Stimulated activated CD4-positive, alpha-beta T cell treated with anti-CD3 and anti-CD28 coated beads, Interleukin-2, amount 100 ng/mL, for 24 hours (primary cell): ENCODE results near the gene CD209.
"Not testable (repeated sequence)": the region's sequence is repeated elsewhere in the genome, so short reads cannot be mapped to it uniquely, and the experiment has no call there.

ENCODE experiments used
- DNase-seq, 2 donors: peaks; one replicate each; pipeline ENCODE4 v3.0.0-alpha.2; 2020

The CD209 gene, protein sequence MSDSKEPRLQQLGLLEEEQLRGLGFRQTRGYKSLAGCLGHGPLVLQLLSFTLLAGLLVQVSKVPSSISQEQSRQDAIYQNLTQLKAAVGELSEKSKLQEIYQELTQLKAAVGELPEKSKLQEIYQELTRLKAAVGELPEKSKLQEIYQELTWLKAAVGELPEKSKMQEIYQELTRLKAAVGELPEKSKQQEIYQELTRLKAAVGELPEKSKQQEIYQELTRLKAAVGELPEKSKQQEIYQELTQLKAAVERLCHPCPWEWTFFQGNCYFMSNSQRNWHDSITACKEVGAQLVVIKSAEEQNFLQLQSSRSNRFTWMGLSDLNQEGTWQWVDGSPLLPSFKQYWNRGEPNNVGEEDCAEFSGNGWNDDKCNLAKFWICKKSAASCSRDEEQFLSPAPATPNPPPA

GRCh38 chr19:7746903-7747884, at the start of gene CD209:
Gene CD209 (minus strand): TSS chr19:7747534. CDS start chr19:7747511, 23 bp downstream.
- DNase-seq: no peak

GRCh38 chr19:7795555-7796161, 48.3 kb upstream of the CD209 start:
- no peak for DNase-seq

- no peak for DNase-seq
Measured at GRCh38 chr19:7793493-7793892, 46.2 kb upstream of the CD209 start.

GRCh38 chr19:7792701-7793100, 45.4 kb upstream of the CD209 start:
- not testable (repeated sequence) for DNase-seq

DNA sequence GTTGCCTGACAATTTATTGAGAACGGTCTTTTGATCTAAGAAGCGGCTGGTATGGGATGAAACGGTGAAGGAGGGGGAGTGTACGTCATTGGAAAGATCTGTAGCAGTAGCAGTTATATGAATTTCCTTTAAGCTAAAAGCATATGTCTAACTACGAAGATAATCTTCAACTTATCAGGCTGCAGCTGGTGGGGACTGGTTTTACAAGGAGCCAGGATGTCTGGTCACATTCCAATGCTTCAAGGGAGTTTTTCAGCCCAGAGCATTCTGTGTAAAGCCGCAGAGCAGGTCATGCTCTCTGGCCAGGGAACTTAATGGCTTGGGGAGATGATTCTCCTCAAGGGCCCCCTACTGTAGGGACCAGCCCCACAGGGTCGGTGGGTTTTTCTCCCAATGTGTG, 44.9 kb upstream of the CD209 start:
- no peak for DNase-seq

- DNase-seq: no peak
Measured at GRCh38 chr19:7790416-7790815, 43.1 kb upstream of the CD209 start.

- DNase-seq: peak; percentile 34 to 39
Measured at GRCh38 chr19:7789447-7789846, 42.1 kb upstream of the CD209 start.

GRCh38 chr19:7788933-7789323, 41.6 kb upstream of the CD209 start:
- DNase-seq: no peak

DNA sequence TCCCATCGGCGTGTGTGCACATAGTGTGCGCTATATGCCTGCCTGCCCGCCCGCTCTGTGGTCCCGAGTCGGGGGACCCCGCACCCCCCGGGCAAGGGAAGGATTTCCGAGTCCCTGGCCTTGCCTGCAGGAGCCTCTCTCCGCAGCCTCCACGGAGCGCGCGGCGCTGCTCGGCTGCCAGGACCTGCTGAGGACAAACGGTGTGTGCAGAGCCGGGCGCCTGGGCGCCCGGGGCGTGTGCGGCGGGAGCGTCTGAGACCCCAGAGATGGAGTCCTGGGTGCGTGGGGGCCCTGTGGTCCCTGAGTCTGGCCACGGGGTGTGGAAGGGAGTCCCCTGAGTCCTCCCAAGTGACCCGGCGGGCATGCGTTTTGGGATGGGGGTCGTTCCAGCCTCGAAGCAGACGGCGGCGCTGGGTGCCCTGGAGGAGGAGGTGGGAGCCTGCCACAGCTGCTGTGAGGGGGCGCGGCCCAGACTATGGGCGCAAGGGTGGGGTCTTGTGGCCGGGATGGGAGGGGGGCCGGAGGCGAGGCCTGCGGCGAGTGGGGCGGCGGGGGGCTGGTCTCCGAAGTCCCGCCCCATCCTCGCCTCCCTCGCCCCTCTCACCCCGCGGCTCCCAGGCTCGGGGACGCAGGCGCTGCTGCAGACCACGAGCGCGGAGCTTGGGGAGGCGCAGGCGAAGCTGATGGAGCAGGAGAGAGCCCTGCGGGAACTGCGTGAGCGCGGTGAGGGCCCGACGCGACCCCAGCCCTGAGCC, 41.0 kb upstream of the CD209 start:
- DNase-seq: no peak

DNA sequence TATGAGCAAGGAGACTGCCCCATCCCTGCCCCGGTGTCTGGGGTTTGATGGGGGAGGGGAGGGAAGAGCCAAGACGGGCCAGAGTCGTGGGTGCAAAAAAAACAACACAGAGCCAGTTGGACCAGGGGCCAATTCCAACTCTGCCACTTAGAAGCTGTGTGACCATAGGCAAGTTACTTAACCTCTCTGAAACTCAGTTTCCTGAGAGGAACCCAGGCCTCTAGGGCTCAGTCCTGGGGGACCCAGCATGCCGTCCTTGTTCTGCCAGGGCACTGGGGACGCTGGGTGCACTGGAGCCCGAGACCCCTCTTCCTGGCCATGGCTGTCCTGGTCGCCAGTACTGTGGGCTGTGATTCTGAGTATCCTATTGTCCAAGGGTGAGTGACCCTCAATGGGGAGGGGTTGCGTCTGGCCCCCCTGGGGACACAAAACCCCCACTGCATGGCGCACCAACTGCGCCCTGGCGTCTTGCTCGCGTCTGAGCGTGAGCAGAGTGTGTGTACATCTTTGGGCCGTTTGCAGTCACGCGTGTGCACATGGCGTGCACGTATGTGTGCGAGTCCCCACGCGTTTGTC, 40.4 kb upstream of the CD209 start:
- no peak for DNase-seq

GRCh38 chr19:7787141-7787540, 39.8 kb upstream of the CD209 start:
- no peak for DNase-seq

GRCh38 chr19:7784856-7785255, 37.5 kb upstream of the CD209 start:
- DNase-seq: no peak

DNA sequence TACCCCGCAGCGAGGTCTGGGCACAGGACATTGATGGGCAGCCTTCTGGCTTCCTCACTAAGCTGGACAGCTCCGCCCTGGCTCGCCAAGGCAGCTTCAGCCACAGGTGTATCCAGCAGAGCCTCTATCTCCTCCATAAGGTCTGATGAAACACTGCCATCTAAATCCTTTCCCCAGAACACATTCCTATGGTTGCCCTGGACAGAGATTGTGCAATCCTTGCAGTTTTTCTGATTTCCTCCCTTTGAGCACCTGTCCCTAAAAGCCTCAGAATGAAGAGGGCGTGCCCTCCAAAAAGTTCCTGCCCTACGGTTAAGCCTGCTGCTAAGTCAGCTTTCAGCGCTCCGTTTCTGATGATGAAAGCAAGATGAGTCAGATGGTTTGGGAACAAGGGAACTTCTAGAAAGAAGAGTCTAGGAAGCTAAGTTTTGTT, 36.7 kb upstream of the CD209 start:
- no peak for DNase-seq

DNA sequence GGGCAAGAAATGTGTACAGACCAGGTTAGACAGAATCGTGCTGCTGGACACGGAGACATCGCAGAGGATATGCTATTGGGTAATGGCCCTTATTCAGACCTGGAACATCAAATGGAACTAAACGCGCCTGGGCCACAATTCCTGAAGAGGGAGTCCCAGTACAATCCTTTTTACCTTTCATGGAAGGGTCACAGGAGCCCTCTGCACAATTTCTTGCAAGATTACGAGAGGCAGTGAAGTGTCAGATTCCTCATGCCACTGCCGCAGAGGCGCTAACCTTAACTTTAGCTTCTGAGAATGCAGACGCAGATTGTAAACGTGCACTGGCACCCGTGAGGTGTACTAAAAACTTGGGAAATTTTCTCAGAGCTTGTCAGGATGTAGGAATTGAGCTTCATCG, 33.8 kb upstream of the CD209 start:
- no peak for DNase-seq

GRCh38 chr19:7779631-7780486, 32.5 kb upstream of the CD209 start:
- no peak for DNase-seq

DNA sequence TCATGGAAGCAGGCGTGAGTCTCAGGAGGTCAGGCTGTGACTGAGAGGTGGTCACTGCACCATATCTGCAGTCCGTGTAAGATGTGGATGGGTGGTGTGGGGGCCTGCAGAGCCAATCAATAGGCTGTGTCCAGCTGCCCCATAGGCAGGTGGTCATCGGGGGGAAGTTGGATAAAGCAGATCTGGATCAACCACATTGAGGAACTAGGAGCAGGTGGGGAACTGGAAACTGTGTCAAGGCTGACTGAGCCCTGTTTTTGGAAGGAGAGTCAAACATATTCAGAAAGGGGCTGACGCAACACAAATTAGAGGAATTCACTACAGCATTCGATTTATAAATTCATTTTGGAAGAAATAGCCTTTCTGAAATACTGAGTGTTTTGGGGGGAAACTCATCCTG, 30.7 kb upstream of the CD209 start:
- DNase-seq: no peak

- DNase-seq: no peak
Measured at GRCh38 chr19:7775761-7776160, 28.4 kb upstream of the CD209 start.

GRCh38 chr19:7773841-7774240, 26.5 kb upstream of the CD209 start:
- no peak for DNase-seq

DNA sequence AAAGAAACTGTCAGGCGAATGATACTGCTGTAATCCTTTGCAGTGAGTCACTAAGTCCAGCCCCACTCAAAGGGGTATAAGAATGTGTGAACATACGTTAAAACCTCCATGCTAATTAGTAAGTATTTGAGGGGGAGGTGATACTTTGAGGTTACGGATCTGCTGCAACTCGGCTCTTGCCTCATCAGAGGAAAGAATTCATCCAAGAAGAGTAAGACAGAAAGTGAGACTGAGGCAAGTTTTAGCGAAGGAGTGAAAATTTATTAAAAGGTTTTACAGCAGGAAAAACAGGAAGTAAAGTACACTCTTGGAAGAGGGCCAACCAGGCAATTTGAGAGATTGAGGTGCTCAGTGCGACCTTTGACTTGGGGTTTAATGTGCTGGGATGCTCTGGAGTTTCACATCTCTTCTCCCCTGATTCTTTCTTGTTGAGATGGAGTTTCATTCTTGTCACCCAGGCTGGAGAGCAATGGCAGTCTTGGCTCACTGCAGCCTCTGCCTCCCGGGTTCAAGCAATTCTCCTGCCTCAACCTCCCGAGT, 25.5 kb upstream of the CD209 start:
- peak; percentile 24 to 54 for DNase-seq

GRCh38 chr19:7771072-7771471, 23.7 kb upstream of the CD209 start:
- DNase-seq: no peak

- DNase-seq: no peak
Measured at GRCh38 chr19:7769171-7769570, 21.8 kb upstream of the CD209 start.
